Left lung (tissue), 10 donors: ENCODE measurements around the gene MACO1. TPM values are rescaled to one million over a fixed set of nuclear protein-coding genes. Genes with fewer than 3 reads are reported as not detected.
"Not testable (repeated sequence)": the region's sequence is repeated elsewhere in the genome, so short reads cannot be mapped to it uniquely, and the experiment has no call there.

Source experiments
- ATAC-seq: fragments of 200-7000 bp; cut with Tn5 transposase; one replicate; pipeline ENCODE4 v1.9.1; 2020; ENCODE audit warnings: moderate library complexity
- DNase-seq, 4 donors: peaks; one replicate each; pipeline ENCODE4 v3.0.0-alpha.2; 2013 to 2020
- H3K27ac ChIP-seq, 2 donors: fragments of 200-600 bp; sonication (generic) in 1 of 2; one replicate each; pipeline versions ENCODE4 v1.5.0 to v1.8.0; 2020 to 2021
- H3K27me3 ChIP-seq, 2 donors: fragments of 200-600 bp; sonication (generic) in 1 of 2; one replicate each; pipeline versions ENCODE4 v1.5.0 to v1.8.0; 2020 to 2021
- H3K36me3 ChIP-seq, 2 donors: fragments of 200-600 bp; sonication (generic) in 1 of 2; one replicate each; pipeline versions ENCODE4 v1.5.0 to v1.8.0; 2020 to 2021
- H3K4me1 ChIP-seq, 2 donors: fragments of 200-600 bp; one replicate each; pipeline ENCODE4 v1.8.0; 2021
- H3K4me3 ChIP-seq, 2 donors: fragments of 200-600 bp; sonication (generic) in 1 of 2; one replicate each; pipeline versions ENCODE4 v1.5.0 to v1.8.0; 2020 to 2021; ENCODE audit warnings: mild to moderate bottlenecking in 1 of 2
- H3K9me3 ChIP-seq, 2 donors: fragments of 200-600 bp; sonication (generic) in 1 of 2; one replicate each; pipeline versions ENCODE4 v1.5.0 to v1.8.0; 2020 to 2021
- CTCF ChIP-seq, 2 donors: fragments of 200-600 bp; sonication (generic) in 1 of 2; IDR thresholded peaks; one replicate each; pipeline versions ENCODE4 v1.5.0 to v1.8.0; 2021; ENCODE audit warnings: antibody characterized with exemption in 2 of 2
- intact Hi-C, 2 donors: fragments of 100-400 bp; cut with DNase I; formaldehyde crosslinking; loops; one replicate each; pipeline versions ENCODE4 v1.11.2 to v1.14.2; 2022
- polyA plus RNA-seq, 6 donors: library from polyadenylated mRNA; unstranded; fragments of 120-200 nt; gene quantifications; one replicate each; pipeline ENCODE4 v1.2.1, GENCODE V29; 2013; ENCODE audit not compliant: insufficient read length in 6 of 6
- total RNA-seq, 2 donors: library from RNA; stranded (reverse); fragmentation: NEBNext Ultra II Directional; extraction: Animal tissue kit (Norgen Biotek cat#: 25700); gene quantifications; one replicate each; pipeline ENCODE4 v1.2.1, GENCODE V29; 2021
- donor health status: DM: no; HTN: yes; CAD: no.
- donor health status: DM: no; HTN: no; CAD: no.

MACO1 gene
- total and polyA plus RNA-seq, 8 donors = 18.8 to 26.7 (median 25.6) TPM

- ATAC-seq (peak; percentile 26), DNase-seq (no peak)
- peaks cover 0 to 15% of the 10 kb centered on the region in 2 donors for H3K4me1 ChIP-seq
- no peak overlapping the region for H3K4me3 ChIP-seq
- no peak overlapping the region for H3K27ac ChIP-seq
- no peaks in the 10 kb centered on the region for H3K9me3 ChIP-seq
- no peaks in the 10 kb centered on the region for H3K27me3 ChIP-seq
- H3K36me3 ChIP-seq = peaks cover 0 to 45% of the 10 kb centered on the region in 2 donors
- no peak for TF ChIP-seq CTCF (IDR thresholded peaks at IDR 0.05)
- intact Hi-C loops = no loop called here
Measured at GRCh38 chr1:25458541-25459298, 28.0 kb downstream of the MACO1 start.

- Histone ChIP-seq H3K4me3 (no peak overlapping the region), H3K27me3 (no peaks in the 10 kb centered on the region), H3K36me3 (peaks cover 0 to 39% of the 10 kb centered on the region in 2 donors), H3K4me1 (peaks cover 0 to 15% of the 10 kb centered on the region in 2 donors), H3K9me3 (no peaks in the 10 kb centered on the region), H3K27ac (no peak overlapping the region)
- DNase-seq (no peak), ATAC-seq (no peak)
- intact Hi-C loops = no loop called here
- no peak for TF ChIP-seq CTCF (IDR thresholded peaks at IDR 0.05)
Measured at GRCh38 chr1:25460020-25460419, 29.3 kb downstream of the MACO1 start.

- H3K27ac ChIP-seq, H3K9me3 ChIP-seq, H3K27me3 ChIP-seq, DNase-seq, intact Hi-C loops, H3K4me3 ChIP-seq, ATAC-seq: not testable (repeated sequence)
- H3K36me3 ChIP-seq = peaks cover 0 to 35% of the 10 kb centered on the region in 2 donors
- H3K4me1 ChIP-seq = peaks cover 0 to 15% of the 10 kb centered on the region in 2 donors
Measured at GRCh38 chr1:25460816-25461215, 30.1 kb downstream of the MACO1 start.

- no peaks in the 10 kb centered on the region for H3K9me3 ChIP-seq
- no peaks in the 10 kb centered on the region for H3K27me3 ChIP-seq
- TF ChIP-seq CTCF (IDR thresholded peaks at IDR 0.05) = no peak
- intact Hi-C loops = no loop called here
- H3K4me1 ChIP-seq = peaks cover 0 to 9% of the 10 kb centered on the region in 2 donors
- no peak overlapping the region for H3K27ac ChIP-seq
- H3K4me3 ChIP-seq = no peak overlapping the region
- H3K36me3 ChIP-seq = peaks cover 0 to 29% of the 10 kb centered on the region in 2 donors
- ATAC-seq = no peak
- DNase-seq = no peak
Measured at GRCh38 chr1:25461849-25462248, 31.2 kb downstream of the MACO1 start.

GRCh38 chr1:25462732-25463131 lies 32.0 kb downstream of the MACO1 start:
- no peaks in the 10 kb centered on the region for H3K27me3 ChIP-seq
- intact Hi-C loops = no loop called here
- peaks cover 0 to 29% of the 10 kb centered on the region in 2 donors for H3K36me3 ChIP-seq
- H3K27ac ChIP-seq = no peak overlapping the region
- H3K4me3 ChIP-seq = no peak overlapping the region
- H3K9me3 ChIP-seq = no peaks in the 10 kb centered on the region
- H3K4me1 ChIP-seq = peaks cover 0 to 11% of the 10 kb centered on the region in 2 donors
- no peak for TF ChIP-seq CTCF (IDR thresholded peaks at IDR 0.05)
- DNase-seq (peak in 2 of 4 donors; percentile 42 to 58), ATAC-seq (no peak)
